Gastrocnemius medialis (tissue), 4 donors: Measurements from ENCODE around the gene GDF10.

Experiments
- POLR2A ChIP-seq, 2 donors: fragments of 450-650 bp; IDR thresholded peaks; one replicate each; pipeline ENCODE4 v1.6.1; 2017; ENCODE audit warnings: antibody characterized with exemption in 2 of 2, mild to moderate bottlenecking in 2 of 2, moderate library complexity in 2 of 2
- TF ChIP-seq, protein P1 (sequence below), 5 experiments: fragments of 450-650 bp in 3 of 5; fragments of 200-600 bp in 2 of 5; sonication (generic) in 2 of 5; IDR thresholded peaks in 4 of 5; conservative IDR thresholded peaks in 1 of 5; 1 replicate in 4 of 5; 2 replicates in 1 of 5; pipeline ENCODE4 v1.5.1; 2016 to 2019; ENCODE audit warnings: antibody characterized with exemption in 5 of 5, mild to moderate bottlenecking in 3 of 5, moderate library complexity in 3 of 5

DNA sequence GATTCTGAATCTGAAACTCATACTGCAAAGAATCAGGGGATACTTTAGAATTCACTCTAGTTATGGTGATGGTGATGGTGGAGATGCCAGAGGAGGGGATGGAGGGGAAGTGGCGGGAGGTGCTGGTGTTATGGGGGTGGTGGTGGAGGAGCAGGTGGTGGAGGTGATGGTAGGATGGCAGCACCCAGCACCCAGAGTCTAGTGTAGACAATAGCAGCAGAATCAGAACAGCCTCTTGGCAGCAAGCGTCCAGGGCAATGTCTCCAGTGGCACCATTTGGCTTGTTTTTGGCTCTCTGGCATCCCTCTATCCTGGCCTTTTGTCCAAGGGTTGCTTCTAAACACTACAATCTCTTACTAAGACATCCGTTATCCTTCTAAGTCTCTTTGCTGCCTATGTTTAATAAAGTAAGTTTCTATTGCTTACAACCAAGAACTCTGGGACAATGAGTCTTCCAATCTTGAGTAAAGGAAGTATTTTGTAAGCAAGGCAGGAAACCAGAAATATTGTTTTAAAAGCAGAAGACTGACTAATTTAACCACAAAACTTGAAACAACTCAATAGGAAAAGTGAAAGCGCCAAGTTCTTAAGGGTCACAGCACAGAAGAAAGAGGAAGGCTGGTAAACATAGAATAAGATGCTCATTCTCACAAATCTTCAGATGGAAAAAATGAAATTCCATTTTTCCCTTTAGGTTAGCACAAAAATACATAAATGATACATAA, 42.4 kb upstream of the GDF10 start:
- TF ChIP-seq, protein P1, sequence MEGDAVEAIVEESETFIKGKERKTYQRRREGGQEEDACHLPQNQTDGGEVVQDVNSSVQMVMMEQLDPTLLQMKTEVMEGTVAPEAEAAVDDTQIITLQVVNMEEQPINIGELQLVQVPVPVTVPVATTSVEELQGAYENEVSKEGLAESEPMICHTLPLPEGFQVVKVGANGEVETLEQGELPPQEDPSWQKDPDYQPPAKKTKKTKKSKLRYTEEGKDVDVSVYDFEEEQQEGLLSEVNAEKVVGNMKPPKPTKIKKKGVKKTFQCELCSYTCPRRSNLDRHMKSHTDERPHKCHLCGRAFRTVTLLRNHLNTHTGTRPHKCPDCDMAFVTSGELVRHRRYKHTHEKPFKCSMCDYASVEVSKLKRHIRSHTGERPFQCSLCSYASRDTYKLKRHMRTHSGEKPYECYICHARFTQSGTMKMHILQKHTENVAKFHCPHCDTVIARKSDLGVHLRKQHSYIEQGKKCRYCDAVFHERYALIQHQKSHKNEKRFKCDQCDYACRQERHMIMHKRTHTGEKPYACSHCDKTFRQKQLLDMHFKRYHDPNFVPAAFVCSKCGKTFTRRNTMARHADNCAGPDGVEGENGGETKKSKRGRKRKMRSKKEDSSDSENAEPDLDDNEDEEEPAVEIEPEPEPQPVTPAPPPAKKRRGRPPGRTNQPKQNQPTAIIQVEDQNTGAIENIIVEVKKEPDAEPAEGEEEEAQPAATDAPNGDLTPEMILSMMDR (IDR thresholded peaks at IDR 0.05 in 4 of 5, conservative IDR thresholded peaks at IDR 0.05 in 1 of 5): no peak
- TF ChIP-seq POLR2A (IDR thresholded peaks at IDR 0.05): no peak
